Lower lobe of right lung (tissue), 2 donors: ENCODE results near the gene TANGO6. TPM values are rescaled to one million over a fixed set of nuclear protein-coding genes. Genes with fewer than 3 reads are reported as not detected.

Experiments
- ATAC-seq, 2 donors: fragments of 200-7000 bp; cut with Tn5 transposase; one replicate each; pipeline ENCODE4 v1.9.1; 2020 to 2022; ENCODE audit warnings: mild to moderate bottlenecking in 2 of 2, moderate library complexity in 2 of 2
- DNase-seq: peaks from one replicate; pipeline ENCODE4 v3.0.0-alpha.2; 2020
- H3K27ac ChIP-seq: fragments of 200-600 bp; one replicate; pipeline ENCODE4 v1.8.0; 2022
- H3K27me3 ChIP-seq: fragments of 200-600 bp; one replicate; pipeline ENCODE4 v1.8.0; 2022; ENCODE audit warnings: low read depth
- H3K36me3 ChIP-seq: fragments of 200-600 bp; one replicate; pipeline ENCODE4 v1.8.0; 2022; ENCODE audit warnings: mild to moderate bottlenecking
- H3K4me1 ChIP-seq: fragments of 200-600 bp; one replicate; pipeline ENCODE4 v1.8.0; 2022
- H3K4me3 ChIP-seq: fragments of 200-600 bp; one replicate; pipeline ENCODE4 v1.8.0; 2022; ENCODE audit warnings: mild to moderate bottlenecking
- H3K9me3 ChIP-seq: fragments of 200-600 bp; one replicate; pipeline ENCODE4 v1.8.0; 2022
- CTCF ChIP-seq: fragments of 200-600 bp; IDR thresholded peaks from one replicate; pipeline ENCODE4 v1.8.0; 2022; ENCODE audit warnings: antibody characterized with exemption, mild to moderate bottlenecking
- intact Hi-C: fragments of 100-400 bp; cut with DNase I; formaldehyde crosslinking; loops from one replicate; pipeline ENCODE4 v1.11.0; 2022
- total RNA-seq: library from RNA; stranded (reverse); fragmentation: NEBNext Ultra II Directional; extraction: Animal tissue kit (Norgen Biotek cat#: 25700); gene quantifications from one replicate; pipeline ENCODE4 v1.2.1, GENCODE V29; 2021
- donor health status: DM: no; HTN: yes; CAD: no; lungs with severe emphysema.

The TANGO6 gene
- total RNA-seq, 1 donor from 2014 or later, result 20.4 TPM

- Histone ChIP-seq H3K27ac (no peak overlapping the region), H3K4me3 (no peak overlapping the region), H3K9me3 (no peaks in the 10 kb centered on the region), H3K27me3 (no peaks in the 10 kb centered on the region), H3K36me3 (peaks cover 30% of the 10 kb centered on the region), H3K4me1 (no peaks in the 10 kb centered on the region)
- intact Hi-C loops, result no loop called here
- ATAC-seq (no peak), DNase-seq (no peak)
- no peak for TF ChIP-seq CTCF
These were observed 78.3 kb downstream of the TANGO6 start for GRCh38 chr16:68921637-68922036.

- no peak for TF ChIP-seq CTCF
- no peaks in the 10 kb centered on the region for H3K27me3 ChIP-seq
- ATAC-seq (no peak), DNase-seq (no peak)
- no peak overlapping the region for H3K27ac ChIP-seq
- H3K4me3 ChIP-seq, result no peak overlapping the region
- H3K36me3 ChIP-seq, result peaks cover 40% of the 10 kb centered on the region
- H3K4me1 ChIP-seq, result no peaks in the 10 kb centered on the region
- intact Hi-C loops, result no loop called here
- no peaks in the 10 kb centered on the region for H3K9me3 ChIP-seq
These were observed 79.8 kb downstream of the TANGO6 start for GRCh38 chr16:68923116-68923515.

GRCh38 chr16:68927018-68927417 is 83.7 kb downstream of the TANGO6 start:
- Histone ChIP-seq H3K9me3 (no peaks in the 10 kb centered on the region), H3K27me3 (no peaks in the 10 kb centered on the region), H3K27ac (no peak overlapping the region), H3K4me1 (no peaks in the 10 kb centered on the region), H3K4me3 (no peak overlapping the region), H3K36me3 (peaks cover 46% of the 10 kb centered on the region)
- intact Hi-C loops, result no loop called here
- no peak for TF ChIP-seq CTCF
- DNase-seq, result no peak
- ATAC-seq, result no peak

- H3K9me3 ChIP-seq, result no peaks in the 10 kb centered on the region
- H3K27ac ChIP-seq, result no peak overlapping the region
- intact Hi-C loops, result no loop called here
- no peak overlapping the region for H3K4me3 ChIP-seq
- no peaks in the 10 kb centered on the region for H3K4me1 ChIP-seq
- H3K27me3 ChIP-seq, result no peaks in the 10 kb centered on the region
- H3K36me3 ChIP-seq, result peaks cover 52% of the 10 kb centered on the region
- TF ChIP-seq CTCF, result no peak
- no peak for ATAC-seq
- no peak for DNase-seq
These were observed 87.9 kb downstream of the TANGO6 start for GRCh38 chr16:68931196-68931595.

- Histone ChIP-seq H3K9me3 (no peaks in the 10 kb centered on the region), H3K27ac (no peak overlapping the region), H3K4me1 (peaks cover 9% of the 10 kb centered on the region), H3K4me3 (no peak overlapping the region), H3K27me3 (no peaks in the 10 kb centered on the region), H3K36me3 (peaks cover 30% of the 10 kb centered on the region)
- no peak for ATAC-seq
- no peak for DNase-seq
- no peak for TF ChIP-seq CTCF
- intact Hi-C loops, result no loop called here
These were observed 91.1 kb downstream of the TANGO6 start for GRCh38 chr16:68934402-68934801.

- no peak for ATAC-seq
- TF ChIP-seq CTCF, result no peak
- peaks cover 9% of the 10 kb centered on the region for H3K4me1 ChIP-seq
- H3K9me3 ChIP-seq, result no peaks in the 10 kb centered on the region
- H3K36me3 ChIP-seq, result peaks cover 23% of the 10 kb centered on the region
- no peaks in the 10 kb centered on the region for H3K27me3 ChIP-seq
- no peak overlapping the region for H3K4me3 ChIP-seq
- H3K27ac ChIP-seq, result no peak overlapping the region
- intact Hi-C loops, result no loop called here
- DNase-seq, result no peak
These were observed 91.7 kb downstream of the TANGO6 start for GRCh38 chr16:68935008-68935407.
